SH-SY5Y (cell line): ENCODE results near the gene ATP5PF.

Source experiments
- GATA2 ChIP-seq: IDR thresholded peaks from 2 replicates; pipeline ENCODE4 v1.6.1; 2011; ENCODE audit warnings: mild to moderate bottlenecking, low read depth, low read length
- GATA3 ChIP-seq: IDR thresholded peaks from 2 replicates; pipeline ENCODE4 v1.6.1; 2011; ENCODE audit warnings: low read depth, mild to moderate bottlenecking, low read length, moderate library complexity

DNA sequence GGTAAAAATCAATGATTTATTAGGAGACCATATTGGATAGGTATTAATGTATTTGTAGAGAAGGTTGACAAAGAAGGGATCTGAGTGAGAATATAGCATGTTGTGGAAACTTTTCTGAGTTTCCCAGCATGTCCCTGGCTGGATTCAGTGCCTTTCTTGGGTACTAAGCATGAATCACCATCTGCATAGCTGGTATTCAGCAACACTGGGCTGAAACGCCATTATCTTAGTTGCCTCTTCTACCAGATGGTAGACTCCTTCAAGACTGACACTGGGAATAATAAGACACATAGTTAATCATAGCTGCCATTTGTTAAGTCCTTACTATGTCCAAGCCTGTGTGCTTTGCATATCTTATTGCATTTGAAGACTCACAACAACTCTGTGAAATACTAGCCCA, 45.5 kb downstream of the ATP5PF start:
- TF ChIP-seq GATA3 = no peak
- TF ChIP-seq GATA2 = no peak
